Measurements from ENCODE around the gene PRRC2A. TPM values are rescaled to one million over a fixed set of nuclear protein-coding genes. Genes with fewer than 3 reads are reported as not detected.

PRRC2A gene
- total and polyA plus RNA-seq, 12 donors = 83.9 to 179 (median 98.9) TPM

DNA sequence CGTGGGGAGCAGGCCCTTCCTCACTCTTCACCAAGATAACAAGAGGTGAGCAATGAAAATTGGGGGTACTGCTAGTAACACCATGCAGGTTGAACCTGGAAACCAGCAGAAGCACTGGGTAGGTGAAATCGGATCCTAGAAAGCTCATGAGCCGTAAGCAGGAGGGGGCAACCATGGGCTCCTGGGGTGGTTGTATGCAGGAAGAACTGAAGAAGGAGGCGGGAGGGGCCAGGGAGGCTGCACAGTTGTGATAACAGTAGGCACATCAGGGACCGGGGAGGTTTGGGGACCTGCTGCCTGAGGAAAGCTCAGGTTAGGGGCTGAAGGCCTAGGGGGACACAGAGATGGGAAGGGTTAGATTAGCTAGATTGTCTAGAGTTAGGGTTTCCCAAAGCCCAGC lies 66.0 kb downstream of the PRRC2A start:
- Histone ChIP-seq H3K4me1 (peaks cover 0 to 15% (median 9%) of the 10 kb centered on the region in 9 donors), H3K9me3 (no peaks in the 10 kb centered on the region), H3K4me3 (no peak overlapping the region), H3K27me3 (no peaks in the 10 kb centered on the region), H3K27ac (no peak overlapping the region), H3K36me3 (peaks cover 2 to 74% (median 41%) of the 10 kb centered on the region in 9 donors)
- DNase-seq (no peak), ATAC-seq (no peak)
- intact Hi-C loops (cut with DNase I) = loop anchor here in 4 of 10 donors (10.0 kb wide), 4 partner anchors 78 to 258 kb away; partner anchors contain the start of genes CFB (in 1 of the 4), NEU1 (in 1 of the 4) and SAPCD1 (in 1 of the 4)
- TF ChIP-seq, protein P1, sequence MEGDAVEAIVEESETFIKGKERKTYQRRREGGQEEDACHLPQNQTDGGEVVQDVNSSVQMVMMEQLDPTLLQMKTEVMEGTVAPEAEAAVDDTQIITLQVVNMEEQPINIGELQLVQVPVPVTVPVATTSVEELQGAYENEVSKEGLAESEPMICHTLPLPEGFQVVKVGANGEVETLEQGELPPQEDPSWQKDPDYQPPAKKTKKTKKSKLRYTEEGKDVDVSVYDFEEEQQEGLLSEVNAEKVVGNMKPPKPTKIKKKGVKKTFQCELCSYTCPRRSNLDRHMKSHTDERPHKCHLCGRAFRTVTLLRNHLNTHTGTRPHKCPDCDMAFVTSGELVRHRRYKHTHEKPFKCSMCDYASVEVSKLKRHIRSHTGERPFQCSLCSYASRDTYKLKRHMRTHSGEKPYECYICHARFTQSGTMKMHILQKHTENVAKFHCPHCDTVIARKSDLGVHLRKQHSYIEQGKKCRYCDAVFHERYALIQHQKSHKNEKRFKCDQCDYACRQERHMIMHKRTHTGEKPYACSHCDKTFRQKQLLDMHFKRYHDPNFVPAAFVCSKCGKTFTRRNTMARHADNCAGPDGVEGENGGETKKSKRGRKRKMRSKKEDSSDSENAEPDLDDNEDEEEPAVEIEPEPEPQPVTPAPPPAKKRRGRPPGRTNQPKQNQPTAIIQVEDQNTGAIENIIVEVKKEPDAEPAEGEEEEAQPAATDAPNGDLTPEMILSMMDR (IDR thresholded peaks at IDR 0.05) = no peak
- 74 to 85% methylated on average over 5 of the region's 5 CpGs for WGBS, 2 donors

DNA sequence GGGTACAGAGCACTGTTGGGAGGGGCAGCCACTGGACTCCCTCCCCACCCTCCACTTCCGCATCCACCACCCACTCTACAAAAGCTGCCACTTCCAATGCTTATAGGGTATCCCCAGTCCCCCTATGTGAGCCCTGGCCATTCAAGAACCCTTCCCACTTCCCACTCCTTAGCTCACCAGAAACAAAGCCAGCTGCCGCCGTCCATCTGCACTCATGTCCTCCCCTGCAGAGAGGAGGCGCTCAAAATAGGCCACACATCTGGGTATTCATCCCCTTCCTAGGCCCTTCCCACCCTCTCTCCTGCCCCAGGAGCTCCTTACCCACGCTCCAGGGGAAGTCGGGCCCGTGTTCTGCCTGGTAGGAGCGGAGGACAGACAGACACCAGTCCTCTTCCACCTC lies 66.8 kb downstream of the PRRC2A start:
- no peaks in the 10 kb centered on the region for H3K9me3 ChIP-seq
- TF ChIP-seq, protein P1 (IDR thresholded peaks at IDR 0.05) = no peak
- 86% methylated on average over 8 of the region's 8 CpGs for WGBS, 2 donors
- DNase-seq (no peak), ATAC-seq (no peak)
- H3K4me3 ChIP-seq = no peak overlapping the region
- H3K36me3 ChIP-seq = peaks cover 5 to 82% (median 47%) of the 10 kb centered on the region in 9 donors
- H3K4me1 ChIP-seq = peaks cover 0 to 11% (median 5%) of the 10 kb centered on the region in 9 donors
- H3K27ac ChIP-seq = no peak overlapping the region
- intact Hi-C loops (cut with DNase I) = loop anchor here in 4 of 10 donors (10.0 kb wide), 4 partner anchors 77 to 257 kb away; partner anchors contain the start of genes CFB (in 1 of the 4), NEU1 (in 1 of the 4) and SAPCD1 (in 1 of the 4)
- H3K27me3 ChIP-seq = no peaks in the 10 kb centered on the region

Small RNA genes lying within 50 kb of the gene (microRNA-seq; reads per million reads assigned to microRNA genes)
- 0 to 0.51 reads per million in 2 donors for gene MIR6832

Other genes with a start within 250 kb of the PRRC2A start
Only the 30 nearest of the 35 such genes appear.
- gene MICB, start 122.6 kb upstream of the PRRC2A start, total RNA-seq = 1 to 10 TPM in 6 of 10 donors, under 1 TPM in 4; 0.66 to 4.3 (median 1.6) TPM
- gene MICB, start 122.6 kb upstream of the PRRC2A start, polyA plus RNA-seq = 1 to 10 TPM; 1.0 to 1.2 TPM
- not detected for gene MCCD1, start 91.8 kb upstream of the PRRC2A start, total RNA-seq
- not detected for gene MCCD1, start 91.8 kb upstream of the PRRC2A start, polyA plus RNA-seq
- gene DDX39B, start 78.7 kb upstream of the PRRC2A start, total RNA-seq = 100 to 1,000 TPM; 154 to 193 (median 172) TPM
- 100 to 1,000 TPM; 160 to 422 TPM for gene DDX39B, start 78.7 kb upstream of the PRRC2A start, polyA plus RNA-seq
- 1 to 10 TPM in 9 of 10 donors, under 1 TPM in 1; 0.97 to 2.2 (median 2.0) TPM for gene ATP6V1G2, start 74.1 kb upstream of the PRRC2A start, total RNA-seq
- 1 to 10 TPM in 1 of 2 donors, under 1 TPM in 1; 0.88 to 2.5 TPM for gene ATP6V1G2, start 74.1 kb upstream of the PRRC2A start, polyA plus RNA-seq
- 10 to 100 TPM in 9 of 10 donors, 1 to 10 TPM in 1; 9.7 to 15.8 (median 11.7) TPM for gene NFKBIL1, start 73.1 kb upstream of the PRRC2A start, total RNA-seq
- 10 to 100 TPM; 18.5 to 22.2 TPM for gene NFKBIL1, start 73.1 kb upstream of the PRRC2A start, polyA plus RNA-seq
- under 1 TPM in 2 of 10 donors, not detected in 8; 0.15 to 0.86 TPM for gene LTA, start 48.4 kb upstream of the PRRC2A start, total RNA-seq
- under 1 TPM; 0.06 to 0.44 TPM for gene LTA, start 48.4 kb upstream of the PRRC2A start, polyA plus RNA-seq
- 1 to 10 TPM in 2 of 10 donors, under 1 TPM in 7, not detected in 1; 0.33 to 3.0 (median 0.61) TPM for gene TNF, start 45.1 kb upstream of the PRRC2A start, total RNA-seq
- gene TNF, start 45.1 kb upstream of the PRRC2A start, polyA plus RNA-seq = under 1 TPM; 0.16 to 0.51 TPM
- 1 to 10 TPM in 3 of 10 donors, under 1 TPM in 6, not detected in 1; 0.26 to 10.0 (median 0.67) TPM for gene LTB, start 38.3 kb upstream of the PRRC2A start, total RNA-seq
- under 1 TPM; 0.51 to 0.65 TPM for gene LTB, start 38.3 kb upstream of the PRRC2A start, polyA plus RNA-seq
- 10 to 100 TPM in 1 of 10 donors, 1 to 10 TPM in 9; 2.6 to 35.6 (median 3.9) TPM for gene LST1, start 34.4 kb upstream of the PRRC2A start, total RNA-seq
- 1 to 10 TPM; 6.5 to 8.7 TPM for gene LST1, start 34.4 kb upstream of the PRRC2A start, polyA plus RNA-seq
- gene NCR3, start 27.7 kb upstream of the PRRC2A start, total RNA-seq = 1 to 10 TPM in 1 of 10 donors, under 1 TPM in 2, not detected in 7; 0.31 to 1.0 (median 0.33) TPM
- not detected for gene NCR3, start 27.7 kb upstream of the PRRC2A start, polyA plus RNA-seq
- gene AIF1, start 5.5 kb upstream of the PRRC2A start, total RNA-seq = 10 to 100 TPM in 3 of 10 donors, 1 to 10 TPM in 7; 2.8 to 62.1 (median 6.2) TPM
- gene AIF1, start 5.5 kb upstream of the PRRC2A start, polyA plus RNA-seq = 10 to 100 TPM; 18.2 to 20.2 TPM
- 100 to 1,000 TPM; 262 to 347 (median 300) TPM for gene BAG6, start 31.9 kb downstream of the PRRC2A start, total RNA-seq
- 100 to 1,000 TPM; 311 to 522 TPM for gene BAG6, start 31.9 kb downstream of the PRRC2A start, polyA plus RNA-seq
- gene APOM, start 35.2 kb downstream of the PRRC2A start, total RNA-seq = 1 to 10 TPM; 1.8 to 3.9 (median 2.5) TPM
- 1 to 10 TPM; 3.2 to 7.4 TPM for gene APOM, start 35.2 kb downstream of the PRRC2A start, polyA plus RNA-seq
- 10 to 100 TPM; 15.9 to 23.3 (median 18.0) TPM for gene C6orf47, start 40.1 kb downstream of the PRRC2A start, total RNA-seq
- 10 to 100 TPM; 18.5 to 22.2 TPM for gene C6orf47, start 40.1 kb downstream of the PRRC2A start, polyA plus RNA-seq
- gene GPANK1, start 44.3 kb downstream of the PRRC2A start, total RNA-seq = 10 to 100 TPM; 14.5 to 23.8 (median 18.3) TPM
- 10 to 100 TPM; 15.4 to 17.8 TPM for gene GPANK1, start 44.3 kb downstream of the PRRC2A start, polyA plus RNA-seq
- gene CSNK2B, start 45.4 kb downstream of the PRRC2A start, total RNA-seq = 100 to 1,000 TPM; 101 to 153 (median 115) TPM
- 100 to 1,000 TPM; 109 to 199 TPM for gene CSNK2B, start 45.4 kb downstream of the PRRC2A start, polyA plus RNA-seq
- 1 to 10 TPM; 2.4 to 6.7 (median 3.8) TPM for gene LY6G5B, start 49.3 kb downstream of the PRRC2A start, total RNA-seq
- gene LY6G5B, start 49.3 kb downstream of the PRRC2A start, polyA plus RNA-seq = 1 to 10 TPM; 3.6 to 7.3 TPM
- 1 to 10 TPM; 1.2 to 3.5 (median 1.9) TPM for gene LY6G5C, start 60.4 kb downstream of the PRRC2A start, total RNA-seq
- 1 to 10 TPM; 2.0 to 2.6 TPM for gene LY6G5C, start 60.4 kb downstream of the PRRC2A start, polyA plus RNA-seq
- 10 to 100 TPM; 24.3 to 40.3 (median 28.7) TPM for gene ABHD16A, start 82.6 kb downstream of the PRRC2A start, total RNA-seq
- gene ABHD16A, start 82.6 kb downstream of the PRRC2A start, polyA plus RNA-seq = 10 to 100 TPM; 28.0 to 45.2 TPM
- gene LY6G6F, start 86.2 kb downstream of the PRRC2A start, total RNA-seq = not detected
- gene LY6G6F, start 86.2 kb downstream of the PRRC2A start, polyA plus RNA-seq = not detected
- gene LY6G6D, start 94.6 kb downstream of the PRRC2A start, total RNA-seq = not detected
- not detected for gene LY6G6D, start 94.6 kb downstream of the PRRC2A start, polyA plus RNA-seq
- not detected for gene LY6G6C, start 101.0 kb downstream of the PRRC2A start, total RNA-seq
- gene LY6G6C, start 101.0 kb downstream of the PRRC2A start, polyA plus RNA-seq = not detected
- gene MPIG6B, start 102.7 kb downstream of the PRRC2A start, total RNA-seq = under 1 TPM in 7 of 10 donors, not detected in 3; 0.11 to 0.97 (median 0.27) TPM
- gene MPIG6B, start 102.7 kb downstream of the PRRC2A start, polyA plus RNA-seq = under 1 TPM; 0.13 to 0.37 TPM
- 10 to 100 TPM; 35.2 to 61.6 (median 51.5) TPM for gene DDAH2, start 108.6 kb downstream of the PRRC2A start, total RNA-seq
- gene DDAH2, start 108.6 kb downstream of the PRRC2A start, polyA plus RNA-seq = 100 to 1,000 TPM in 1 of 2 donors, 10 to 100 TPM in 1; 96.4 to 117 TPM
- 100 to 1,000 TPM in 2 of 10 donors, 10 to 100 TPM in 8; 64.5 to 219 (median 87.9) TPM for gene CLIC1, start 115.8 kb downstream of the PRRC2A start, total RNA-seq
- gene CLIC1, start 115.8 kb downstream of the PRRC2A start, polyA plus RNA-seq = 100 to 1,000 TPM in 1 of 2 donors, 10 to 100 TPM in 1; 51.1 to 400 TPM
- 1 to 10 TPM in 8 of 10 donors, under 1 TPM in 2; 0.89 to 4.3 (median 2.6) TPM for gene MSH5, start 119.3 kb downstream of the PRRC2A start, total RNA-seq
- 1 to 10 TPM in 1 of 2 donors, under 1 TPM in 1; 0.97 to 6.1 TPM for gene MSH5, start 119.3 kb downstream of the PRRC2A start, polyA plus RNA-seq
- 1 to 10 TPM in 1 of 10 donors, under 1 TPM in 6, not detected in 3; 0.52 to 1.2 (median 0.72) TPM for gene SAPCD1, start 141.9 kb downstream of the PRRC2A start, total RNA-seq
- 1 to 10 TPM in 1 of 2 donors, under 1 TPM in 1; 0.36 to 1.9 TPM for gene SAPCD1, start 141.9 kb downstream of the PRRC2A start, polyA plus RNA-seq
- gene VWA7, start 156.6 kb downstream of the PRRC2A start, total RNA-seq = 10 to 100 TPM in 9 of 10 donors, 1 to 10 TPM in 1; 10.0 to 28.3 (median 20.8) TPM
- 1 to 10 TPM; 2.2 to 6.6 TPM for gene VWA7, start 156.6 kb downstream of the PRRC2A start, polyA plus RNA-seq
- 10 to 100 TPM; 22.4 to 43.4 (median 29.5) TPM for gene VARS1, start 175.0 kb downstream of the PRRC2A start, total RNA-seq
- gene VARS1, start 175.0 kb downstream of the PRRC2A start, polyA plus RNA-seq = 10 to 100 TPM; 26.5 to 44.0 TPM
- gene LSM2, start 186.3 kb downstream of the PRRC2A start, total RNA-seq = 10 to 100 TPM; 18.9 to 27.6 (median 23.0) TPM
- 10 to 100 TPM; 17.5 to 52.0 TPM for gene LSM2, start 186.3 kb downstream of the PRRC2A start, polyA plus RNA-seq